Measurements from ENCODE around the gene FANCC. TPM values are rescaled to one million over a fixed set of nuclear protein-coding genes. Genes with fewer than 3 reads are reported as not detected.

The FANCC gene
- total and polyA plus RNA-seq, 2 experiments from 2014 or later = 13.1 to 15.6 TPM

DNA sequence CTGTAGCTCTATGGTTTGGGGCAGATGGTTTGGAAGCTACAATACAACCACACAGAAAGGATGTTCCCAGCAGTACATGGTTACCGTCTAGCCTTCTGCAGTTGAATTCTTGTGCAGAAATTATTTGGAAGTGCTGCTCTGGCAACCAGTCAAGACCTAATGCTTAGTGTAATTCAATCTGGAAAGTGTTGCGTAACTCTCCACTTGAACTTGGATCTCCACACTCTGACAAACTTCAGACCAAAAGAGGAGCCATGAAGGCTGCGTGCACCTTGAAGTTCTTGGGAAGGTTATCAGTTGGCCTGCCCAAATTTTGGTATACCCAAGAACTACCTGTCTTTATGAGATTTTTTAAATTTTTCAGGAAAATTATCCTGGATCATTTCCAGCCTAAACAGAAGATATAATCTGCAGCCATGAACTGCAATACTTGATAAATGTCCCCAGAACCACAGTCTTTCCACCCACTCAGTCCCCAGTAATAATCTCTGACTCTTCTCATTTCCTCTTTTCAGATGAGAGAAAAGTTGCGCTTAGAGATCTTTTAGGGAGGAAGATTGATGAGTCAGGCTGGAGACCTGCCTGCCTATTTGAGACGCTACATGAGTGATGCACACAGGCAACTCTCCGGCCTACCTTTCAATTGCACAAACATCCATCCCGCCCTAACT lies 159.9 kb downstream of the FANCC start:
- Histone ChIP-seq H3K79me2 (no peaks in the 10 kb centered on the region), H3K27me3 (no peaks in the 10 kb centered on the region), H4K20me1 (ENCODE audit: insufficient read depth, poor library complexity, severe bottlenecking) (no peaks in the 10 kb centered on the region), H3K9me3 (ENCODE audit: low read depth) (no peaks in the 10 kb centered on the region), H3K36me3 (replicated peaks; ENCODE audit: insufficient read depth, low read depth) (no peaks in the 10 kb centered on the region), H3K4me1 (ENCODE audit: insufficient read depth) (peaks cover 6% of the 10 kb centered on the region), H3K9me2 (replicated peaks; ENCODE audit: insufficient read depth) (no peaks in the 10 kb centered on the region), H3K4me2 (no peak overlapping the region), H2AFZ (no peak overlapping the region), H3K27ac (peak overlapping the region; percentile 14), H3K4me3 (no peak overlapping the region)
- peak; percentile 79 for DNase-seq (ENCODE audit: low spot score)
- WGBS (ENCODE audit: low lambda C conversion rate, missing lambda C conversion rate) = 71% methylated on average over 7 of the region's 7 CpGs
- TF ChIP-seq, protein P1, sequence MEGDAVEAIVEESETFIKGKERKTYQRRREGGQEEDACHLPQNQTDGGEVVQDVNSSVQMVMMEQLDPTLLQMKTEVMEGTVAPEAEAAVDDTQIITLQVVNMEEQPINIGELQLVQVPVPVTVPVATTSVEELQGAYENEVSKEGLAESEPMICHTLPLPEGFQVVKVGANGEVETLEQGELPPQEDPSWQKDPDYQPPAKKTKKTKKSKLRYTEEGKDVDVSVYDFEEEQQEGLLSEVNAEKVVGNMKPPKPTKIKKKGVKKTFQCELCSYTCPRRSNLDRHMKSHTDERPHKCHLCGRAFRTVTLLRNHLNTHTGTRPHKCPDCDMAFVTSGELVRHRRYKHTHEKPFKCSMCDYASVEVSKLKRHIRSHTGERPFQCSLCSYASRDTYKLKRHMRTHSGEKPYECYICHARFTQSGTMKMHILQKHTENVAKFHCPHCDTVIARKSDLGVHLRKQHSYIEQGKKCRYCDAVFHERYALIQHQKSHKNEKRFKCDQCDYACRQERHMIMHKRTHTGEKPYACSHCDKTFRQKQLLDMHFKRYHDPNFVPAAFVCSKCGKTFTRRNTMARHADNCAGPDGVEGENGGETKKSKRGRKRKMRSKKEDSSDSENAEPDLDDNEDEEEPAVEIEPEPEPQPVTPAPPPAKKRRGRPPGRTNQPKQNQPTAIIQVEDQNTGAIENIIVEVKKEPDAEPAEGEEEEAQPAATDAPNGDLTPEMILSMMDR (IDR thresholded peaks at IDR 0.05; ENCODE audit: poor library complexity) = no peak
- TF ChIP-seq EZH2 (IDR thresholded peaks at IDR 0.05; ENCODE audit: borderline replicate concordance) (no peak), EZH2phosphoT487 (IDR thresholded peaks at IDR 0.05; ENCODE audit: low read depth, severe bottlenecking, unreplicated experiment) (no peak)

DNA sequence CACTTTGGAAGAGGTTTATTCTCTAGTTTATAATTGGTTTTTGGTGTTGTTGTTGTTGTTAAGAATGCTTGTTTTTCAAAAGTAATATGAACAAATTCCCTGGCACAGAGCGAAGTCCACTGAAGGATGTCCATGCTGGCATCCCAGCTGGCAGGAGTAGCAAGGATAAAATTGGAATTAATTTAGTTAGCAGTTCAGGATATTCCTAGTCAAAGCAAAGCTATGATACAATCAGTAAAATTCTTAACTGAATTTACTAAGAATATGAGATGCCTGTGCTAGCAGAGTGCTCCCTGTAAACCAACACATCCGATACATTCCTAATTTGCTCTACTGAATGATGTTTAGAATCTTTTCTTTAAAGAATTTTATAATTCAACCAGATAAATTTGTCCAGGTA lies 161.4 kb downstream of the FANCC start:
- DNase-seq (ENCODE audit: low spot score) = no peak
- TF ChIP-seq EZH2phosphoT487 (IDR thresholded peaks at IDR 0.05; ENCODE audit: low read depth, severe bottlenecking, unreplicated experiment) = no peak
- TF ChIP-seq, protein P1 (IDR thresholded peaks at IDR 0.05; ENCODE audit: poor library complexity) = no peak
- no peak for TF ChIP-seq EZH2 (IDR thresholded peaks at IDR 0.05; ENCODE audit: borderline replicate concordance)
- Histone ChIP-seq H3K4me3 (no peak overlapping the region), H3K4me1 (ENCODE audit: insufficient read depth) (peaks cover 6% of the 10 kb centered on the region), H3K36me3 (replicated peaks; ENCODE audit: insufficient read depth, low read depth) (no peaks in the 10 kb centered on the region), H4K20me1 (ENCODE audit: insufficient read depth, poor library complexity, severe bottlenecking) (no peaks in the 10 kb centered on the region), H3K27me3 (no peaks in the 10 kb centered on the region), H3K9me3 (ENCODE audit: low read depth) (no peaks in the 10 kb centered on the region), H3K27ac (no peak overlapping the region), H3K79me2 (no peaks in the 10 kb centered on the region), H3K9me2 (replicated peaks; ENCODE audit: insufficient read depth) (no peaks in the 10 kb centered on the region), H2AFZ (no peak overlapping the region), H3K4me2 (no peak overlapping the region)
- 97% methylated on average over 2 of the region's 2 CpGs for WGBS (ENCODE audit: low lambda C conversion rate, missing lambda C conversion rate)

DNA sequence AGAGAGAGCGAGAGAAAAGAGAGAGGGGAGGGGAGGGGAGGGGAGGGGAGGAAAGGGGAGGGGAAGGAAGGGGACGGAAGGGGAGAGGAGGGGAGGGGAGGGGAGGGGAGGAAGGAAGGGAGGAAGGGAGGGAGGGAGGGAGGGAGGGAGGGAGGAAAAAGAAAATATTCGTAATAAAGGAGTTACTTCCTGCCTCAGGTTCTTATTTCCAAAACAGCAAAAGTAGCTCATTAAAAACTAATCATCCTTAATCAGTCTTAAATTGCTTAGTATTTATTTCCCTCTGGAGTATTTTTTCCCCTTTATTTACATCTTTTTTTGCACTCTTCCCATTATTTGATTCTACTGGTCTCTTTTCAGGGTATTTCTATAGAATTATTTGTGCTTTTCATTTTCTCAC lies 162.3 kb downstream of the FANCC start:
- H3K4me1 ChIP-seq (ENCODE audit: insufficient read depth) = peaks cover 6% of the 10 kb centered on the region
- TF ChIP-seq EZH2phosphoT487 (IDR thresholded peaks at IDR 0.05; ENCODE audit: low read depth, severe bottlenecking, unreplicated experiment) = no peak
- TF ChIP-seq, protein P1 (IDR thresholded peaks at IDR 0.05; ENCODE audit: poor library complexity) = no peak
- no peak for TF ChIP-seq EZH2 (IDR thresholded peaks at IDR 0.05; ENCODE audit: borderline replicate concordance)
- no peaks in the 10 kb centered on the region for H3K79me2 ChIP-seq

More for the DNA sequence above, 162.3 kb downstream of the FANCC start:
- Histone ChIP-seq H2AFZ (no peak overlapping the region), H3K9me2 (replicated peaks; ENCODE audit: insufficient read depth) (no peaks in the 10 kb centered on the region), H4K20me1 (ENCODE audit: insufficient read depth, poor library complexity, severe bottlenecking) (no peaks in the 10 kb centered on the region), H3K4me2 (no peak overlapping the region), H3K36me3 (replicated peaks; ENCODE audit: insufficient read depth, low read depth) (no peaks in the 10 kb centered on the region), H3K9me3 (ENCODE audit: low read depth) (no peaks in the 10 kb centered on the region), H3K27me3 (no peaks in the 10 kb centered on the region), H3K4me3 (no peak overlapping the region), H3K27ac (no peak overlapping the region)
- DNase-seq (ENCODE audit: low spot score) = no peak
- WGBS (ENCODE audit: low lambda C conversion rate, missing lambda C conversion rate) = no CpG with 5 or more reads among the region's 3 CpGs
